HCT116 (cell line): ENCODE data around the gene MED10. TPM values are rescaled to one million over a fixed set of nuclear protein-coding genes. Genes with fewer than 3 reads are reported as not detected.

ENCODE experiments used
- ATAC-seq: fragments of 200-7000 bp; cut with Tn5 transposase; 2 replicates; pipeline ENCODE4 v1.9.1; 2020; ENCODE audit warnings: mild to moderate bottlenecking, moderate library complexity
- BruUV-seq: library from RNA; stranded (reverse); fragments of 400-500 nt; replicated peaks from 2 replicates; lab custom pipeline; 2021; lab: Mats Ljungman, UMichigan
- CTCF ChIA-PET: fragments of 300-600 bp; sonication (Branson Sonifier 250); formaldehyde crosslinking; loops from one replicate; lab custom pipeline; 2021; ENCODE audit warnings: antibody characterized with exemption; lab: Charles Lee
- POLR2A ChIA-PET: fragments of 300-600, 350-600 bp; sonication (Branson Sonifier 250); formaldehyde crosslinking; loops from one replicate; lab custom pipeline; 2021; ENCODE audit warnings: antibody characterized with exemption; lab: Charles Lee
- RAD21 ChIA-PET, 2 experiments: fragments of 300-600 bp; sonication (Branson Sonifier 250); formaldehyde crosslinking; loops; one replicate each; lab custom pipeline; 2023; ENCODE audit warnings: low total read pairs in 2 of 2; ENCODE audit not compliant: uncharacterized antibody in 2 of 2, unreplicated experiment in 2 of 2, low non-redundant PET in 1 of 2; lab: Charles Lee
- DNase-seq: peaks from one replicate; pipeline ENCODE4 v3.0.0-alpha.2; 2010; ENCODE audit warnings: low read depth, low spot score
- H2AFZ ChIP-seq: fragments of 200-600 bp; shearing (Covaris generic), sonication (generic); 2 replicates; pipeline ENCODE4 v1.6.1; 2017; ENCODE audit warnings: low read depth, mixed run types, mixed read lengths, antibody characterized with exemption, low read length; ENCODE audit not compliant: poor library complexity, severe bottlenecking
- H3K27ac ChIP-seq: 2 replicates; pipeline ENCODE4 v1.5.1; 2012; ENCODE audit warnings: low read depth, low read length
- H3K27me3 ChIP-seq: fragments of 200-600 bp; sonication (generic); 2 replicates; pipeline ENCODE4 v1.6.1; 2016; ENCODE audit warnings: mixed run types, low read length, mixed read lengths; ENCODE audit not compliant: insufficient read depth
- H3K36me3 ChIP-seq, 2 experiments: fragments of 200-500 bp in 1 of 2; fragments of 200-600 bp in 1 of 2; sonication (Bioruptor generic) in 1 of 2; sonication (generic) in 1 of 2; 2 replicates each; pipeline versions ENCODE4 v1.5.1 to v1.6.1; 2014 to 2016; ENCODE audit warnings: low read length in 2 of 2, inconsistent platforms in 1 of 2, mixed read lengths in 1 of 2, mixed run types in 1 of 2; ENCODE audit not compliant: insufficient read depth in 2 of 2, control insufficient read depth in 1 of 2
- H3K4me1 ChIP-seq, 2 experiments: fragments of 200-600 bp in 1 of 2; sonication (generic) in 1 of 2; 2 replicates each; pipeline versions ENCODE4 v1.5.1 to v1.6.1; 2012 to 2017; ENCODE audit warnings: low read length in 2 of 2, inconsistent platforms in 1 of 2, mild to moderate bottlenecking in 1 of 2, mixed read lengths in 1 of 2, mixed run types in 1 of 2, moderate library complexity in 1 of 2; ENCODE audit not compliant: insufficient read depth in 2 of 2, control insufficient read depth in 1 of 2
- H3K4me2 ChIP-seq: fragments of 200-600 bp; sonication (generic); 2 replicates; pipeline ENCODE4 v1.6.1; 2017; ENCODE audit warnings: mixed run types, low read length, mixed read lengths
- H3K4me3 ChIP-seq, 2 experiments: fragments of 200-600 bp in 1 of 2; sonication (generic) in 1 of 2; replicated peaks in 1 of 2; 2 replicates each; pipeline ENCODE4 v1.5.1; 2011 to 2016; ENCODE audit warnings: low read length in 2 of 2, control low read depth in 1 of 2, low read depth in 1 of 2, mild to moderate bottlenecking in 1 of 2, mixed read lengths in 1 of 2, mixed run types in 1 of 2
- H3K79me2 ChIP-seq: fragments of 200-600 bp; sonication (generic); 2 replicates; pipeline ENCODE4 v1.6.1; 2017; ENCODE audit warnings: mild to moderate bottlenecking, mixed run types, low read length, moderate library complexity, mixed read lengths; ENCODE audit not compliant: insufficient read depth
- H3K9ac ChIP-seq: fragments of 200-600 bp; sonication (generic); 2 replicates; pipeline ENCODE4 v1.6.1; 2016; ENCODE audit warnings: low read length, mixed read lengths
- H3K9me2 ChIP-seq: fragments of 200-600 bp; sonication (generic), shearing (Covaris generic); 2 replicates; pipeline ENCODE4 v1.6.1; 2017; ENCODE audit warnings: mixed run types, mild to moderate bottlenecking, moderate library complexity; ENCODE audit not compliant: insufficient read depth
- H3K9me3 ChIP-seq, 2 experiments: fragments of 200-500 bp in 1 of 2; fragments of 200-600 bp in 1 of 2; sonication (Bioruptor generic) in 1 of 2; sonication (generic) in 1 of 2; 2 replicates each; pipeline ENCODE4 v1.6.1; 2014 to 2017; ENCODE audit warnings: low read length in 2 of 2, mixed read lengths in 2 of 2, inconsistent platforms in 1 of 2, low read depth in 1 of 2, mild to moderate bottlenecking in 1 of 2, mixed run types in 1 of 2, moderate library complexity in 1 of 2; ENCODE audit not compliant: control insufficient read depth in 1 of 2, insufficient read depth in 1 of 2
- H4K20me1 ChIP-seq: fragments of 200-600 bp; sonication (generic), shearing (Covaris generic); 2 replicates; pipeline ENCODE4 v1.6.1; 2017; ENCODE audit warnings: mixed run types, mild to moderate bottlenecking, moderate library complexity; ENCODE audit not compliant: insufficient read depth
- ATF3 ChIP-seq: IDR thresholded peaks from 2 replicates; pipeline ENCODE4 v1.6.1; 2012
- CEBPB ChIP-seq: IDR thresholded peaks from 2 replicates; pipeline ENCODE4 v1.6.1; 2012; ENCODE audit warnings: low read depth
- CTCF ChIP-seq, 3 experiments: fragments of 200-600 bp in 1 of 3; sonication (generic) in 1 of 3; IDR thresholded peaks in 2 of 3; conservative IDR thresholded peaks in 1 of 3; 2 replicates each; pipeline ENCODE4 v1.5.1; 2012 to 2017; ENCODE audit warnings: low read depth in 2 of 3, low read length in 2 of 3, antibody characterized with exemption in 1 of 3, borderline replicate concordance in 1 of 3, control low read depth in 1 of 3, mild to moderate bottlenecking in 1 of 3, mixed read lengths in 1 of 3, mixed run types in 1 of 3, moderate library complexity in 1 of 3; ENCODE audit not compliant: insufficient read depth in 1 of 3
- EGR1 ChIP-seq: IDR thresholded peaks from 2 replicates; pipeline ENCODE4 v1.6.1; 2012; ENCODE audit warnings: low read depth
- ELF1 ChIP-seq: IDR thresholded peaks from 2 replicates; pipeline ENCODE4 v1.6.1; 2012; ENCODE audit warnings: low read depth, borderline replicate concordance
- EZH2 ChIP-seq: fragments of 200-600 bp; sonication (generic); IDR thresholded peaks from 2 replicates; pipeline ENCODE4 v1.6.1; 2017; ENCODE audit warnings: antibody characterized with exemption, mixed run types
- EZH2phosphoT487 ChIP-seq: fragments of 200-600 bp; IDR thresholded peaks from 2 replicates; pipeline ENCODE4 v1.6.1; 2018; ENCODE audit warnings: antibody characterized with exemption, borderline replicate concordance
- FOSL1 ChIP-seq: IDR thresholded peaks from 2 replicates; pipeline ENCODE4 v1.6.1; 2012; ENCODE audit warnings: low read depth
- JUND ChIP-seq: IDR thresholded peaks from 2 replicates; pipeline ENCODE4 v1.6.1; 2012
- POLR2A ChIP-seq: IDR thresholded peaks from 2 replicates; pipeline ENCODE4 v1.7.0; 2011; ENCODE audit warnings: borderline replicate concordance; ENCODE audit not compliant: insufficient read depth, insufficient read length; ENCODE audit errors: extremely low read depth
- RAD21 ChIP-seq: IDR thresholded peaks from 2 replicates; pipeline ENCODE4 v1.6.1; 2012; ENCODE audit warnings: low read depth, mild to moderate bottlenecking
- REST ChIP-seq: IDR thresholded peaks from 2 replicates; pipeline ENCODE4 v1.6.1; 2012; ENCODE audit warnings: low read depth
- SIN3A ChIP-seq: IDR thresholded peaks from 2 replicates; pipeline ENCODE4 v1.6.1; 2012; ENCODE audit warnings: low read depth
- SP1 ChIP-seq: IDR thresholded peaks from 2 replicates; pipeline ENCODE4 v1.6.1; 2012; ENCODE audit warnings: low read depth
- YY1 ChIP-seq: IDR thresholded peaks from 2 replicates; pipeline ENCODE4 v1.6.1; 2011; ENCODE audit warnings: low read length, low read depth, moderate library complexity, mild to moderate bottlenecking; ENCODE audit not compliant: insufficient replicate concordance; ENCODE audit errors: extremely low read depth
- ZNF274 ChIP-seq: fragments of 200-500 bp; sonication (Bioruptor generic); IDR thresholded peaks from 2 replicates; pipeline ENCODE4 v1.6.1; 2014; ENCODE audit warnings: mild to moderate bottlenecking, low read depth, low read length, inconsistent platforms
- intact Hi-C: fragments of 100-400 bp; cut with micrococcal nuclease; formaldehyde crosslinking; loops from 2 replicates; pipeline ENCODE4 v1.10.0; 2022
- total RNA-seq: library from RNA; stranded (reverse); gene quantifications from one replicate; pipeline ENCODE4 v1.2.1, GENCODE V29; 2021; ENCODE audit not compliant: unreplicated experiment
- TF ChIP-seq, protein P1 (sequence below): IDR thresholded peaks from 2 replicates; pipeline ENCODE4 v1.6.1; 2011; ENCODE audit warnings: mild to moderate bottlenecking, low read length, moderate library complexity; ENCODE audit not compliant: insufficient replicate concordance; ENCODE audit errors: extremely low read depth

Gene MED10
- total RNA-seq, 1 experiment from 2014 or later, result 35.0 TPM

GRCh38 chr5:6391151-6391550 is 12.8 kb upstream of the MED10 start:
- no peak overlapping the region for H3K9ac ChIP-seq
- H3K4me3 ChIP-seq, result no peak overlapping the region
- TF ChIP-seq REST (no peak), ELF1 (no peak), SP1 (no peak), CTCF (IDR thresholded peaks at IDR 0.05 in 2 of 3, conservative IDR thresholded peaks at IDR 0.05 in 1 of 3; ENCODE audit: borderline replicate concordance in 1 of 3, insufficient read depth in 1 of 3, low read depth in 2 of 3, low read length in 2 of 3) (no peak), ZNF274 (no peak), SIN3A (no peak), JUND (no peak), RAD21 (no peak), POLR2A (no peak), EZH2phosphoT487 (no peak), EZH2 (no peak), CEBPB (no peak), ATF3 (no peak), YY1 (no peak), FOSL1 (no peak), EGR1 (no peak)
- TF ChIP-seq, protein P1, sequence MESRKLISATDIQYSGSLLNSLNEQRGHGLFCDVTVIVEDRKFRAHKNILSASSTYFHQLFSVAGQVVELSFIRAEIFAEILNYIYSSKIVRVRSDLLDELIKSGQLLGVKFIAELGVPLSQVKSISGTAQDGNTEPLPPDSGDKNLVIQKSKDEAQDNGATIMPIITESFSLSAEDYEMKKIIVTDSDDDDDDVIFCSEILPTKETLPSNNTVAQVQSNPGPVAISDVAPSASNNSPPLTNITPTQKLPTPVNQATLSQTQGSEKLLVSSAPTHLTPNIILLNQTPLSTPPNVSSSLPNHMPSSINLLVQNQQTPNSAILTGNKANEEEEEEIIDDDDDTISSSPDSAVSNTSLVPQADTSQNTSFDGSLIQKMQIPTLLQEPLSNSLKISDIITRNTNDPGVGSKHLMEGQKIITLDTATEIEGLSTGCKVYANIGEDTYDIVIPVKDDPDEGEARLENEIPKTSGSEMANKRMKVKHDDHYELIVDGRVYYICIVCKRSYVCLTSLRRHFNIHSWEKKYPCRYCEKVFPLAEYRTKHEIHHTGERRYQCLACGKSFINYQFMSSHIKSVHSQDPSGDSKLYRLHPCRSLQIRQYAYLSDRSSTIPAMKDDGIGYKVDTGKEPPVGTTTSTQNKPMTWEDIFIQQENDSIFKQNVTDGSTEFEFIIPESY, result no peak
- H3K36me3 ChIP-seq, result no peaks in the 10 kb centered on the region
- H4K20me1 ChIP-seq, result no peaks in the 10 kb centered on the region
- no peaks in the 10 kb centered on the region for H3K79me2 ChIP-seq
- BruUV-seq, result no TSS peak
- ChIA-PET POLR2A (no interaction called here), CTCF (no interaction called here), RAD21 (no interaction called here)
- intact Hi-C loops, result no loop called here
- DNase-seq (no peak), ATAC-seq (no peak)
- H3K27me3 ChIP-seq, result peaks cover 74% of the 10 kb centered on the region
- H3K9me2 ChIP-seq, result no peaks in the 10 kb centered on the region
- no peak overlapping the region for H2AFZ ChIP-seq
- no peak overlapping the region for H3K27ac ChIP-seq
- no peaks in the 10 kb centered on the region for H3K4me1 ChIP-seq
- no peaks in the 10 kb centered on the region for H3K9me3 ChIP-seq
- H3K4me2 ChIP-seq, result no peak overlapping the region
